GM12891 (cell line): ENCODE data around the gene PCDHGC5.
A peak's percentile ranks its signal among the peaks of the same experiment; 100 is the strongest.

Experiments
- DNase-seq: peaks from one replicate; pipeline ENCODE4 v3.0.0; 2011; ENCODE audit warnings: low spot score; ENCODE audit not compliant: insufficient read length
- FAIRE-seq: peaks from 2 replicates; lab custom pipeline; 2011; peaks lifted over from hg19 to GRCh38; lab: Jason Lieb, UNC
- PAX5 ChIP-seq: IDR thresholded peaks from 2 replicates; pipeline ENCODE4 v1.6.1; 2011; ENCODE audit warnings: low read length, moderate library complexity, mild to moderate bottlenecking; ENCODE audit not compliant: insufficient read depth, severe bottlenecking
- POLR2A ChIP-seq: IDR thresholded peaks from 2 replicates; pipeline ENCODE4 v1.6.1; 2011; ENCODE audit warnings: low read depth, low read length, control low read depth
- POLR2AphosphoS5 ChIP-seq: IDR thresholded peaks from 2 replicates; pipeline ENCODE4 v1.6.1; 2011; ENCODE audit warnings: low read depth, low read length, control low read depth
- POU2F2 ChIP-seq: IDR thresholded peaks from 2 replicates; pipeline ENCODE4 v1.6.1; 2011; ENCODE audit warnings: low read depth, mild to moderate bottlenecking, control low read depth, low read length, moderate library complexity
- SPI1 ChIP-seq: IDR thresholded peaks from 2 replicates; pipeline ENCODE4 v1.6.1; 2011; ENCODE audit warnings: low read depth, low read length, control low read depth
- TAF1 ChIP-seq: IDR thresholded peaks from 2 replicates; pipeline ENCODE4 v1.6.1; 2011; ENCODE audit warnings: low read depth, low read length, control low read depth

Gene PCDHGC5

GRCh38 chr5:141510850-141511601 lies 22.1 kb downstream of the PCDHGC5 start:
- TF ChIP-seq TAF1 (peak; percentile 17; the same call in 1 of the 2 replicates), POLR2AphosphoS5 (peak; percentile 50; the same call in 1 of the 2 replicates), POLR2A (peak; percentile 35; the same call in 1 of the 2 replicates), SPI1 (peak; percentile 49; the same call in 1 of the 2 replicates), PAX5 (no peak), POU2F2 (peak; percentile 100)
- DNase-seq = no peak
- FAIRE-seq = no peak

GRCh38 chr5:141511771-141512325 lies 23.0 kb downstream of the PCDHGC5 start:
- DNase-seq = no peak
- no peak for TF ChIP-seq POLR2AphosphoS5
- TF ChIP-seq POU2F2 = no peak
- no peak for TF ChIP-seq PAX5
- TF ChIP-seq TAF1 = no peak
- no peak for TF ChIP-seq SPI1
- FAIRE-seq = no peak

- no peak for TF ChIP-seq SPI1
- no peak for TF ChIP-seq POU2F2
- no peak for TF ChIP-seq POLR2A
- no peak for TF ChIP-seq PAX5
- no peak for TF ChIP-seq POLR2AphosphoS5
- no peak for TF ChIP-seq TAF1
- FAIRE-seq = no peak
- DNase-seq = no peak
Observed at GRCh38 chr5:141512390-141512910, 23.6 kb downstream of the PCDHGC5 start.

- TF ChIP-seq POLR2AphosphoS5 (no peak), POU2F2 (no peak), POLR2A (peak; percentile 65)
- FAIRE-seq (peak; percentile 98), DNase-seq (no peak)
Observed at GRCh38 chr5:141512911-141513626, 24.2 kb downstream of the PCDHGC5 start.

GRCh38 chr5:141513627-141514329 lies 24.9 kb downstream of the PCDHGC5 start:
- DNase-seq = no peak
- TF ChIP-seq POU2F2 (peak; percentile 76), SPI1 (peak; percentile 13; the same call in 1 of the 2 replicates), POLR2AphosphoS5 (no peak)
- FAIRE-seq = no peak

GRCh38 chr5:141514330-141515133 lies 25.7 kb downstream of the PCDHGC5 start:
- TF ChIP-seq POLR2AphosphoS5 (no peak), POU2F2 (no peak), TAF1 (no peak), PAX5 (no peak), SPI1 (no peak), POLR2A (no peak)
- no peak for DNase-seq
- FAIRE-seq = no peak

- DNase-seq (no peak), FAIRE-seq (no peak)
- TF ChIP-seq TAF1 = no peak
- no peak for TF ChIP-seq PAX5
- no peak for TF ChIP-seq SPI1
- TF ChIP-seq POLR2A = no peak
- no peak for TF ChIP-seq POLR2AphosphoS5
- no peak for TF ChIP-seq POU2F2
Observed at GRCh38 chr5:141515141-141515540, 26.3 kb downstream of the PCDHGC5 start.

GRCh38 chr5:141515946-141516671 lies 27.2 kb downstream of the PCDHGC5 start:
- FAIRE-seq (no peak), DNase-seq (no peak)
- TF ChIP-seq TAF1 (no peak), POLR2AphosphoS5 (no peak), PAX5 (no peak), POU2F2 (no peak), POLR2A (no peak)
